Smooth muscle cell (in vitro differentiated cells): ENCODE results near the gene AFAP1L1. TPM values are rescaled to one million over a fixed set of nuclear protein-coding genes. Genes with fewer than 3 reads are reported as not detected.
"Not testable (repeated sequence)": the region's sequence is repeated elsewhere in the genome, so short reads cannot be mapped to it uniquely, and the experiment has no call there.

Source experiments
- DNase-seq: peaks from one replicate; lab custom pipeline; 2025; ENCODE audit not compliant: unreplicated experiment; lab: John Stamatoyannopoulos, UW
- H2AFZ ChIP-seq: fragments of 200-600 bp; sonication (generic); 2 replicates; pipeline ENCODE4 v1.6.0; 2016; ENCODE audit warnings: antibody characterized with exemption, low read depth, mild to moderate bottlenecking
- H3F3A ChIP-seq: fragments of 200-600 bp; sonication (generic); 2 replicates; pipeline ENCODE4 v1.6.0; 2017; ENCODE audit warnings: antibody characterized with exemption, low read depth
- H3K27ac ChIP-seq: fragments of 200-600 bp; sonication (generic); 2 replicates; pipeline ENCODE4 v1.5.1; 2016; ENCODE audit warnings: low read depth, mild to moderate bottlenecking
- H3K27me3 ChIP-seq: fragments of 200-600 bp; sonication (generic); 2 replicates; pipeline ENCODE4 v1.6.1; 2016; ENCODE audit warnings: low read depth, mild to moderate bottlenecking
- H3K36me3 ChIP-seq: fragments of 200-600 bp; sonication (generic); 2 replicates; pipeline ENCODE4 v1.5.1; 2016; ENCODE audit warnings: low read depth
- H3K4me1 ChIP-seq: fragments of 200-600 bp; sonication (generic); 2 replicates; pipeline ENCODE4 v1.5.1; 2016; ENCODE audit warnings: low read depth
- H3K4me2 ChIP-seq: fragments of 200-600 bp; sonication (generic); 2 replicates; pipeline ENCODE4 v1.6.0; 2016; ENCODE audit warnings: mild to moderate bottlenecking
- H3K4me3 ChIP-seq: fragments of 200-600 bp; sonication (generic); 2 replicates; pipeline ENCODE4 v1.5.1; 2016; ENCODE audit warnings: mild to moderate bottlenecking
- H3K79me2 ChIP-seq: fragments of 200-600 bp; sonication (generic); 2 replicates; pipeline ENCODE4 v1.6.0; 2016; ENCODE audit warnings: low read depth, mild to moderate bottlenecking
- H3K9ac ChIP-seq: fragments of 200-600 bp; sonication (generic); 2 replicates; pipeline ENCODE4 v1.6.0; 2016; ENCODE audit warnings: low read depth
- H3K9me3 ChIP-seq: fragments of 200-600 bp; sonication (generic); replicated peaks from 2 replicates; pipeline ENCODE4 v1.5.1; 2016; ENCODE audit warnings: low read depth
- H4K20me1 ChIP-seq: fragments of 200-600 bp; sonication (generic); 2 replicates; pipeline ENCODE4 v1.6.0; 2016; ENCODE audit warnings: low read depth
- WGBS: methylation state at CpG from one replicate; pipeline ENCODE4 v1.1.7; 2016; ENCODE audit warnings: low lambda C conversion rate; 5-methylcytosine and 5-hydroxymethylcytosine counted together
- polyA plus RNA-seq: library from polyadenylated mRNA; unstranded; fragments of >200 nt; fragmentation: Nextera tagmentation; extraction: Ambion mirVana; gene quantifications from 2 replicates; pipeline ENCODE4 v1.2.1, GENCODE V29; 2016
- total RNA-seq: library from RNA; depleted of rRNA; stranded (reverse); fragments of >200 nt; gene quantifications from 2 replicates; pipeline ENCODE4 v1.2.3, GENCODE V29; 2014
- TF ChIP-seq, protein P1 (sequence below): fragments of 200-600 bp; sonication (generic); IDR thresholded peaks from 2 replicates; pipeline ENCODE4 v1.5.1; 2017; ENCODE audit warnings: borderline replicate concordance, mild to moderate bottlenecking, antibody characterized with exemption; ENCODE audit not compliant: insufficient read depth, poor library complexity, severe bottlenecking

The AFAP1L1 gene
- total and polyA plus RNA-seq, 2 experiments from 2014 or later, result 0.59 to 2.3 TPM

DNA sequence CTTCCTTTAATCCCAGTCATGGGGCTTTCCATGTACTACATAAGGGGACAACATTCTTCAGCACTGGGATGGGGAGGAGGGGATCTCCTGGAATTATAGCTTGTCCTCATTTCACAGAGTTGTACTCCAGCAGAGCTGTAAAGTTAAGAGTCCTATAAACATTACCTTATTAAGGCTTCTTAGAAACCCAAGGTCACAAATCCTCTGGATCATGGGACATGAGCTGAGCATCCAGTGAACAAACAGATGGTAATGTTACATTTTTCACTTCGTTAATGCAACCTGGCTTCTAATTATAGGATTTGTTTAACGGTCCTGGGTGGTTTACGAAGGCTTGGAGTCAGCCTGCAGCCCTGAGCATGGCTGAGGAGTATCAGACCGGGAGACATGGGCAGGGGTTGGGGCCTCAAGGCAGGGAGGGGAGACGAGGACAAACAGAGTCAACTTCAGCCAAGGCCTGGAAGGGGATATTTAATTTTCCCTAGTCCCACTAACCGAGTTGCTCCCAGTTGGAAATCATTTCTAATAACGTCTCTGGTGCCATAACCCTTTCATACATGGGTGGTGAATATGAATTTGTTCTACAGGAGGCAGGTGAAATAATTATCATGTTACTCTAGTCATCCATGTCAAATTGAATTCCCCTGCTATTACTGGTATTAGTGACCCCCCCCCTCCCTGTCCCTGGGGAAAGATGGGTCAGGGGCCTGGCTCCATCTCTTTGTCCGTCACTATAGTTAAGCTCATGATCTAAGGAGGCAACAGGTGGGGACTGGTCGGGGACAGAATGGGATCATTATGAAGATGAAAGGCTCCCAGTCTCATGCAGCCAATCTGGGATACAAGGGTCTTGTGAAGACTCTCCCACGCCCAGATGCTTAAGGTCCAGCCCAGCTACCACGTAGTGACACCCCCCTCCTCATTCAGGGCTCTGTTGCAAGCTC is 118.2 kb downstream of the AFAP1L1 start:
- peaks cover 46% of the 10 kb centered on the region for H3F3A ChIP-seq
- 54% methylated on average over 11 of the region's 11 CpGs for WGBS
- no peak for DNase-seq

GRCh38 chr5:149391076-149391475 is 119.4 kb downstream of the AFAP1L1 start:
- H3K4me1 ChIP-seq, H3K27me3 ChIP-seq, H3K4me2 ChIP-seq, H3K36me3 ChIP-seq, H4K20me1 ChIP-seq, H3K9me3 ChIP-seq, H3K9ac ChIP-seq, H2AFZ ChIP-seq, H3K27ac ChIP-seq, DNase-seq, H3K4me3 ChIP-seq, H3K79me2 ChIP-seq: not testable (repeated sequence)
- 65% methylated on average over 6 of the region's 6 CpGs for whole genome bisulfite sequencing
- H3F3A ChIP-seq, result peaks cover 37% of the 10 kb centered on the region

More for the DNA sequence above, 118.2 kb downstream of the AFAP1L1 start:
- H3K27ac ChIP-seq, result peak overlapping the region; percentile 90
- peak overlapping the region; percentile 7 for H3K4me2 ChIP-seq
- H2AFZ ChIP-seq, result no peak overlapping the region
- TF ChIP-seq, protein P1, sequence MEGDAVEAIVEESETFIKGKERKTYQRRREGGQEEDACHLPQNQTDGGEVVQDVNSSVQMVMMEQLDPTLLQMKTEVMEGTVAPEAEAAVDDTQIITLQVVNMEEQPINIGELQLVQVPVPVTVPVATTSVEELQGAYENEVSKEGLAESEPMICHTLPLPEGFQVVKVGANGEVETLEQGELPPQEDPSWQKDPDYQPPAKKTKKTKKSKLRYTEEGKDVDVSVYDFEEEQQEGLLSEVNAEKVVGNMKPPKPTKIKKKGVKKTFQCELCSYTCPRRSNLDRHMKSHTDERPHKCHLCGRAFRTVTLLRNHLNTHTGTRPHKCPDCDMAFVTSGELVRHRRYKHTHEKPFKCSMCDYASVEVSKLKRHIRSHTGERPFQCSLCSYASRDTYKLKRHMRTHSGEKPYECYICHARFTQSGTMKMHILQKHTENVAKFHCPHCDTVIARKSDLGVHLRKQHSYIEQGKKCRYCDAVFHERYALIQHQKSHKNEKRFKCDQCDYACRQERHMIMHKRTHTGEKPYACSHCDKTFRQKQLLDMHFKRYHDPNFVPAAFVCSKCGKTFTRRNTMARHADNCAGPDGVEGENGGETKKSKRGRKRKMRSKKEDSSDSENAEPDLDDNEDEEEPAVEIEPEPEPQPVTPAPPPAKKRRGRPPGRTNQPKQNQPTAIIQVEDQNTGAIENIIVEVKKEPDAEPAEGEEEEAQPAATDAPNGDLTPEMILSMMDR, result no peak
- H3K4me1 ChIP-seq, result peaks cover 12% of the 10 kb centered on the region
- no peaks in the 10 kb centered on the region for H3K9me3 ChIP-seq
- no peaks in the 10 kb centered on the region for H4K20me1 ChIP-seq
- no peaks in the 10 kb centered on the region for H3K79me2 ChIP-seq
- H3K36me3 ChIP-seq, result no peaks in the 10 kb centered on the region
- no peak overlapping the region for H3K9ac ChIP-seq
- H3K4me3 ChIP-seq, result no peak overlapping the region
- H3K27me3 ChIP-seq, result no peaks in the 10 kb centered on the region

Other genes with a start within 250 kb of the AFAP1L1 start
- 0.31 and 1.9 TPM in 2 replicates for gene SH3TC2, start 208.8 kb upstream of the AFAP1L1 start, total RNA-seq
- gene SH3TC2, start 208.8 kb upstream of the AFAP1L1 start, polyA plus RNA-seq, result 0.19 and 0.46 TPM in 2 replicates
- 1.8 and 6.8 TPM in 2 replicates for gene ABLIM3, start 130.4 kb upstream of the AFAP1L1 start, total RNA-seq
- gene ABLIM3, start 130.4 kb upstream of the AFAP1L1 start, polyA plus RNA-seq, result 2.6 and 3.6 TPM in 2 replicates
- 13.0 and 21.7 TPM in 2 replicates for gene GRPEL2, start 73.6 kb downstream of the AFAP1L1 start, total RNA-seq
- 4.6 and 5.2 TPM in 2 replicates for gene GRPEL2, start 73.6 kb downstream of the AFAP1L1 start, polyA plus RNA-seq
- 6.4 and 14.3 TPM in 2 replicates for gene PCYOX1L, start 86.2 kb downstream of the AFAP1L1 start, total RNA-seq
- 13.4 and 17.2 TPM in 2 replicates for gene PCYOX1L, start 86.2 kb downstream of the AFAP1L1 start, polyA plus RNA-seq
- 12.0 and 24.8 TPM in 2 replicates for gene IL17B, start 107.4 kb downstream of the AFAP1L1 start, total RNA-seq
- 10.4 and 11.6 TPM in 2 replicates for gene IL17B, start 107.4 kb downstream of the AFAP1L1 start, polyA plus RNA-seq